Measurements from ENCODE around the gene TMPRSS12. TPM values are rescaled to one million over a fixed set of nuclear protein-coding genes. Genes with fewer than 3 reads are reported as not detected.

The TMPRSS12 gene
- total and polyA plus RNA-seq, 2 of the 13 experiments (the other 11 are each of a cell fraction or from before 2014, with no cell fraction given) = not detected

DNA sequence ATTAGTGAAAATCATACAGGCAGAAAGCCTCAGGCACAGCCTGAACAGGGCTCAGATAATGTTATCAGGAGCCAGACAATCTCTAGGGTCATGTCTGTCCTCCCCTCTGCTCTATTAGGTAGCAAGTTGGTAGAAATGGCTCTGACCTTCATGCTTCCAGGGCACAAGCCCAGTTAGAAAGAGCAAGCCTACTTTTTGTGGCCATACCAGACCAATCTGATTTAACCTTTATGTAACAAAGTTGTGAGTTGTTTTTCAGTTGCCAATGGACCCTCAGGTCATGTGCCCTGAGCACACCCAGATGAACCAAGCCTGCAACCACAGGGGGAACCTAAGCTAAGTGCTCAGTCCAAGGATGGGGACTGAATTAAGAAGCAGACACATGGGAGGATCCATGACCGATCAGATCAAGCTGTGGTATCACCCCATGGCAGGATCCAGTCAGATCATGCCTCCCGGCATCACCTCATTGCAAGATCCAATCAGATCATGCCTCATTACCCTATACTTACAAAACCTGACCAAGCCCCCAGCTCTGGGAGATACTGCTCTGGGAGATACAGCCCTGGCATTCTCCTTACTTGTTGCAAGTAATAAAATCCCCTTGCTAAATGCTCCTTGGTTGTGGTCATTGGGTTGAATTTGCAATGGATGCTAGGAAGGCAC lies 90.9 kb downstream of the TMPRSS12 start (continued):
- 0 out of 2 replicates have a peak, but pooled peaks have one; percentile 34 for TF ChIP-seq POGZ (CRISPR knock-in tag; IDR thresholded peaks at IDR 0.05)
- TF ChIP-seq POLR2G (IDR thresholded peaks at IDR 0.05; ENCODE audit: low read depth, low read length) = peak; percentile 57
- no peak for TF ChIP-seq EEA1 (CRISPR knock-in tag; IDR thresholded peaks at IDR 0.05; ENCODE audit: borderline replicate concordance)
- TF ChIP-seq ZBTB7B (CRISPR knock-in tag; IDR thresholded peaks at IDR 0.05) = no peak
- peak; percentile 61 for TF ChIP-seq HNF4A (CRISPR knock-in tag; IDR thresholded peaks at IDR 0.05)
- TF ChIP-seq SMARCE1 (IDR thresholded peaks at IDR 0.05; ENCODE audit: borderline replicate concordance) = no peak
- no peak for TF ChIP-seq ZNF383 (CRISPR knock-in tag; IDR thresholded peaks at IDR 0.05; ENCODE audit: borderline replicate concordance)
- TF ChIP-seq, protein P1, sequence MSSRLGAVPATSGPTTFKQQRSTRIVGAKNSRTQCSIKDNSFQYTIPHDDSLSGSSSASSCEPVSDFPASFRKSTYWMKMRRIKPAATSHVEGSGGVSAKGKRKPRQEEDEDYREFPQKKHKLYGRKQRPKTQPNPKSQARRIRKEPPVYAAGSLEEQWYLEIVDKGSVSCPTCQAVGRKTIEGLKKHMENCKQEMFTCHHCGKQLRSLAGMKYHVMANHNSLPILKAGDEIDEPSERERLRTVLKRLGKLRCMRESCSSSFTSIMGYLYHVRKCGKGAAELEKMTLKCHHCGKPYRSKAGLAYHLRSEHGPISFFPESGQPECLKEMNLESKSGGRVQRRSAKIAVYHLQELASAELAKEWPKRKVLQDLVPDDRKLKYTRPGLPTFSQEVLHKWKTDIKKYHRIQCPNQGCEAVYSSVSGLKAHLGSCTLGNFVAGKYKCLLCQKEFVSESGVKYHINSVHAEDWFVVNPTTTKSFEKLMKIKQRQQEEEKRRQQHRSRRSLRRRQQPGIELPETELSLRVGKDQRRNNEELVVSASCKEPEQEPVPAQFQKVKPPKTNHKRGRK (CRISPR knock-in tag; IDR thresholded peaks at IDR 0.05) = no peak
- TF ChIP-seq ZFP36L1 (CRISPR knock-in tag; IDR thresholded peaks at IDR 0.05) = peak; percentile 65; the same call in 1 of the 2 replicates
- TF ChIP-seq SOX13 (IDR thresholded peaks at IDR 0.05) = no peak
- peak in 1 of 2 experiments; percentile 12; a peak in 1 of 4 replicates for TF ChIP-seq SOX13 (CRISPR knock-in tag; conservative IDR thresholded peaks at IDR 0.05 in 1 of 2, IDR thresholded peaks at IDR 0.05 in 1 of 2)
- 0 out of 2 replicates have a peak, but pooled peaks have one; percentile 17 for TF ChIP-seq IKZF5 (CRISPR knock-in tag; IDR thresholded peaks at IDR 0.05)
- TF ChIP-seq ZFY (CRISPR knock-in tag; IDR thresholded peaks at IDR 0.05) = 0 out of 2 replicates have a peak, but pooled peaks have one; percentile 24
- no peak for TF ChIP-seq ZNF496 (CRISPR knock-in tag; IDR thresholded peaks at IDR 0.05; ENCODE audit: insufficient replicate concordance)
- peak; percentile 19; the same call in 1 of the 2 replicates for TF ChIP-seq MIXL1 (CRISPR knock-in tag; IDR thresholded peaks at IDR 0.05)
- no peak for TF ChIP-seq ZNF326 (CRISPR knock-in tag; IDR thresholded peaks at IDR 0.05; ENCODE audit: borderline replicate concordance)
- TF ChIP-seq HMGXB3 (CRISPR knock-in tag; IDR thresholded peaks at IDR 0.05; ENCODE audit: borderline replicate concordance) = 0 out of 2 replicates have a peak, but pooled peaks have one; percentile 20
- no peak for TF ChIP-seq IKZF4 (CRISPR knock-in tag; IDR thresholded peaks at IDR 0.05; ENCODE audit: borderline replicate concordance, low read depth, not compliant biosample characterization)
- no peak for TF ChIP-seq TFAP4 (IDR thresholded peaks at IDR 0.05; ENCODE audit: borderline replicate concordance, low read depth)
- TF ChIP-seq TARDBP (CRISPR knock-in tag; IDR thresholded peaks at IDR 0.05) = 0 out of 2 replicates have a peak, but pooled peaks have one; percentile 16
- TF ChIP-seq DNMT3B (CRISPR knock-in tag; conservative IDR thresholded peaks at IDR 0.05) = no peak
